Endothelial cell of umbilical vein (primary cell): Measurements from ENCODE around the gene MASP2. TPM values are rescaled to one million over a fixed set of nuclear protein-coding genes. Genes with fewer than 3 reads are reported as not detected.
A peak's percentile ranks its signal among the peaks of the same experiment; 100 is the strongest.
"Not testable (repeated sequence)": the region's sequence is repeated elsewhere in the genome, so short reads cannot be mapped to it uniquely, and the experiment has no call there.

Source experiments
- BruUV-seq: library from RNA; stranded (reverse); fragments of 400-500 nt; replicated peaks from 2 replicates; lab custom pipeline; 2021; lab: Mats Ljungman, UMichigan
- CTCF ChIA-PET: fragments of 300-600, 350-600 bp; sonication (Branson Sonifier 250); formaldehyde crosslinking; loops from one replicate; lab custom pipeline; 2021; ENCODE audit warnings: antibody characterized with exemption, inconsistent platforms; lab: Charles Lee
- POLR2A ChIA-PET: fragments of 300-600, 350-600 bp; sonication (Branson Sonifier 250); formaldehyde crosslinking; loops from one replicate; lab custom pipeline; 2021; ENCODE audit warnings: antibody characterized with exemption, inconsistent platforms; lab: Charles Lee
- DNase-seq: peaks from one replicate; pipeline ENCODE4 v3.0.0-alpha.2; 2011; ENCODE audit warnings: low read depth, low spot score
- FAIRE-seq: peaks from 2 replicates; lab custom pipeline; 2011; peaks lifted over from hg19 to GRCh38; lab: Jason Lieb, UNC
- H2AFZ ChIP-seq: 2 replicates; pipeline ENCODE4 v1.6.0; 2012; ENCODE audit warnings: low read depth, low read length, control low read depth, inconsistent platforms
- H3K27ac ChIP-seq: 2 replicates; pipeline ENCODE4 v1.5.1; 2011; ENCODE audit warnings: low read depth, mild to moderate bottlenecking, control low read depth, low read length, moderate library complexity; ENCODE audit not compliant: insufficient read depth
- H3K27me3 ChIP-seq, 2 experiments: 2 replicates each; pipeline versions ENCODE4 v1.6.0 to v1.6.1; 2011; ENCODE audit warnings: low read length in 2 of 2, mixed read lengths in 1 of 2; ENCODE audit not compliant: control insufficient read depth in 2 of 2, insufficient read depth in 2 of 2
- H3K36me3 ChIP-seq, 2 experiments: 2 replicates in 1 of 2; 3 replicates in 1 of 2; pipeline ENCODE4 v1.5.1; 2011; ENCODE audit warnings: low read length in 2 of 2, mild to moderate bottlenecking in 1 of 2, moderate library complexity in 1 of 2; ENCODE audit not compliant: control insufficient read depth in 2 of 2, insufficient read depth in 2 of 2; ENCODE audit errors: extremely low read depth in 1 of 2
- H3K4me1 ChIP-seq: 3 replicates; pipeline ENCODE4 v1.5.1; 2011; ENCODE audit warnings: mild to moderate bottlenecking, low read length; ENCODE audit not compliant: control insufficient read depth, insufficient read depth; ENCODE audit errors: extremely low read depth
- H3K4me2 ChIP-seq: 2 replicates; pipeline ENCODE4 v1.6.1; 2011; ENCODE audit warnings: low read length, control low read depth, mixed read lengths; ENCODE audit not compliant: insufficient read depth
- H3K4me3 ChIP-seq, 3 experiments: fragments of 200-600 bp in 1 of 3; sonication (generic), shearing (Covaris generic) in 1 of 3; replicated peaks in 1 of 3; 2 replicates each; pipeline ENCODE4 v1.5.1; 2011 to 2016; ENCODE audit warnings: control low read depth in 3 of 3, low read length in 3 of 3, mild to moderate bottlenecking in 2 of 3, inconsistent platforms in 1 of 3, low read depth in 1 of 3, moderate library complexity in 1 of 3; ENCODE audit not compliant: insufficient read depth in 1 of 3
- H3K79me2 ChIP-seq: 2 replicates; pipeline ENCODE4 v1.6.0; 2012; ENCODE audit warnings: low read length, inconsistent platforms; ENCODE audit not compliant: control insufficient read depth, insufficient read depth
- H3K9ac ChIP-seq: replicated peaks from 2 replicates; pipeline ENCODE3; 2011; ENCODE audit warnings: low read length, control low read depth; ENCODE audit not compliant: insufficient read depth; ENCODE audit errors: extremely low read depth
- H3K9me1 ChIP-seq: replicated peaks from 3 replicates; pipeline ENCODE4 v1.6.0; 2011; ENCODE audit warnings: mild to moderate bottlenecking, low read length; ENCODE audit not compliant: control insufficient read depth, insufficient read depth; ENCODE audit errors: extremely low read depth
- H3K9me3 ChIP-seq: replicated peaks from 2 replicates; pipeline ENCODE4 v1.5.1; 2012; ENCODE audit warnings: low read length, inconsistent platforms; ENCODE audit not compliant: control insufficient read depth, insufficient read depth
- H4K20me1 ChIP-seq: replicated peaks from 2 replicates; pipeline ENCODE3; 2011; ENCODE audit warnings: mild to moderate bottlenecking, low read length; ENCODE audit not compliant: control insufficient read depth, insufficient read depth; ENCODE audit errors: extremely low read depth
- FOS ChIP-seq: IDR thresholded peaks from 2 replicates; pipeline ENCODE4 v1.6.1; 2011; ENCODE audit warnings: mild to moderate bottlenecking, low read length, moderate library complexity, borderline replicate concordance; ENCODE audit not compliant: insufficient read depth
- GATA2 ChIP-seq: IDR thresholded peaks from 2 replicates; pipeline ENCODE4 v1.7.0; 2011; ENCODE audit warnings: low read depth, mild to moderate bottlenecking, moderate library complexity, mixed read lengths, low read length; ENCODE audit not compliant: insufficient read length, insufficient read depth
- JUN ChIP-seq: IDR thresholded peaks from 2 replicates; pipeline ENCODE4 v1.6.1; 2011; ENCODE audit warnings: borderline replicate concordance, low read depth; ENCODE audit not compliant: insufficient read length, insufficient read depth
- MAX ChIP-seq: IDR thresholded peaks from 2 replicates; pipeline ENCODE4 v1.6.1; 2011; ENCODE audit not compliant: insufficient read depth, insufficient read length
- POLR2A ChIP-seq: IDR thresholded peaks from 2 replicates; pipeline ENCODE4 v1.6.1; 2012; ENCODE audit warnings: low read depth, mild to moderate bottlenecking, control low read depth, low read length
- POLR2AphosphoS5 ChIP-seq: IDR thresholded peaks from 2 replicates; pipeline ENCODE4 v1.6.1; 2012; ENCODE audit warnings: low read depth, mild to moderate bottlenecking, control low read depth, low read length, moderate library complexity; ENCODE audit not compliant: insufficient read depth
- dilution Hi-C: fragments of 300-500 bp; cut with MboI; formaldehyde crosslinking; loops from one replicate; pipeline ENCODE4 v1.15.0; 2019; ENCODE audit warnings: low sequenced_read_pairs; ENCODE audit not compliant: extremely low pct_ligation_motif_present
- intact Hi-C: fragments of 100-400 bp; cut with micrococcal nuclease; formaldehyde crosslinking; loops from one replicate; pipeline ENCODE4 v1.10.0; 2022
- polyA plus RNA-seq, 4 experiments: library from polyadenylated mRNA; depleted of rRNA in 3 of 4; stranded (reverse) in 3 of 4; unstranded in 1 of 4; fragments of >200 nt; gene quantifications; 2 replicates each; pipeline versions ENCODE4 v1.2.1 to v1.2.3, GENCODE V29; 2011 to 2012; ENCODE audit warnings: missing spikeins in 1 of 4
- total RNA-seq: library from RNA; stranded (reverse); gene quantifications from 2 replicates; pipeline ENCODE4 v1.2.3, GENCODE V29; 2021

The MASP2 gene
- total and polyA plus RNA-seq, 2 donors (not counting 3 experiments of a cell fraction or from before 2014, with no cell fraction given) = 0.53 TPM; not detected in 1

DNA sequence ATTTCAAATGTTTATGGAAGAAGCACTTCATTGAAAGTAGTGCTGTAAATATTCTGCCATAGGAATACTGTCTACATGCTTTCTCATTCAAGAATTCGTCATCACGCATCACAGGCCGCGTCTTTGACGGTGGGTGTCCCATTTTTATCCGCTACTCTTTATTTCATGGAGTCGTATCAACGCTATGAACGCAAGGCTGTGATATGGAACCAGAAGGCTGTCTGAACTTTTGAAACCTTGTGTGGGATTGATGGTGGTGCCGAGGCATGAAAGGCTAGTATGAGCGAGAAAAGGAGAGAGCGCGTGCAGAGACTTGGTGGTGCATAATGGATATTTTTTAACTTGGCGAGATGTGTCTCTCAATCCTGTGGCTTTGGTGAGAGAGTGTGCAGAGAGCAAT, 23.8 kb downstream of the MASP2 start:
- no peaks in the 10 kb centered on the region for H3K9me3 ChIP-seq
- no peak for FAIRE-seq
- no peak overlapping the region for H2AFZ ChIP-seq
- CTCF ChIA-PET = no interaction called here
- TSS peak; percentile 14 for BruUV-seq
- intact Hi-C loops = no loop called here
- H3K27me3 ChIP-seq = no peaks in the 10 kb centered on the region
- no peak for TF ChIP-seq POLR2A
- TF ChIP-seq FOS = no peak
- POLR2A ChIA-PET = no interaction called here
- H3K4me3 ChIP-seq = no peak overlapping the region
- H4K20me1 ChIP-seq = peaks cover 3% of the 10 kb centered on the region
- dilution Hi-C loops = no loop called here
- no peak overlapping the region for H3K9ac ChIP-seq
- no peak for DNase-seq
- no peaks in the 10 kb centered on the region for H3K9me1 ChIP-seq
- H3K4me2 ChIP-seq = no peak overlapping the region
- H3K27ac ChIP-seq = no peak overlapping the region
- H3K79me2 ChIP-seq = peaks cover 15% of the 10 kb centered on the region
- H3K36me3 ChIP-seq = peaks cover 42 to 43% of the 10 kb centered on the region in 2 experiments
- no peaks in the 10 kb centered on the region for H3K4me1 ChIP-seq

DNA sequence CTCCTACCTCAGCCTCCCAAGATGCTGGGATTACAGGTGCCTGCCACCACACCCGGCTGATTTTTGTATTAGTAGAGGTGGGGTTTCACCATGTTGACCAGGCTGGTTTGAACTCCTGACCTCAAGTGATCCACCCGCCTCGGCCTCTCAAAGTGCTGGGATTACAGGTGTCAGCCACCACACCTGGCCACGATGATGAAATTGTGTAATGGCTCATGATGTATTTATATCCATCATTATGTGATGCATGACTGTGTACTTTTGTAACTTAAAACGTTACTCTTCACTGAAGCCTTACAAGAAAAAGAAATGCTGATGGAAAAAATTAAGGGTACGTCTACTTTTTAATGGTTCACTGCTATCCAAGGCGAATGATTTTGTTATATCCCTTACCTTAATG, 27.1 kb downstream of the MASP2 start:
- ChIA-PET POLR2A (no interaction called here), CTCF (no interaction called here)
- H3K36me3 ChIP-seq = peaks cover 34 to 37% of the 10 kb centered on the region in 2 experiments
- peaks cover 12% of the 10 kb centered on the region for H4K20me1 ChIP-seq
- no peak for FAIRE-seq
- no peaks in the 10 kb centered on the region for H3K27me3 ChIP-seq
- no peak overlapping the region for H3K4me2 ChIP-seq
- H3K9ac ChIP-seq = no peak overlapping the region
- BruUV-seq = no TSS peak
- no peak overlapping the region for H2AFZ ChIP-seq
- H3K27ac ChIP-seq = no peak overlapping the region
- no peak for DNase-seq
- no peak overlapping the region for H3K4me3 ChIP-seq
- intact Hi-C loops (no loop called here), dilution Hi-C loops (no loop called here)
- no peaks in the 10 kb centered on the region for H3K9me3 ChIP-seq
- peaks cover 35% of the 10 kb centered on the region for H3K79me2 ChIP-seq
- H3K9me1 ChIP-seq = no peaks in the 10 kb centered on the region
- TF ChIP-seq JUN (no peak), MAX (no peak), POLR2AphosphoS5 (no peak), POLR2A (no peak), GATA2 (no peak)
- H3K4me1 ChIP-seq = no peaks in the 10 kb centered on the region

- CTCF ChIA-PET, H3K4me1 ChIP-seq, H3K4me2 ChIP-seq, H3K9me1 ChIP-seq, H2AFZ ChIP-seq, intact Hi-C loops, POLR2A ChIA-PET, H3K27ac ChIP-seq, H3K9me3 ChIP-seq, DNase-seq, dilution Hi-C loops, FAIRE-seq, H3K9ac ChIP-seq, H3K4me3 ChIP-seq, H3K27me3 ChIP-seq, BruUV-seq: not testable (repeated sequence)
- peaks cover 41% of the 10 kb centered on the region for H3K79me2 ChIP-seq
- peaks cover 32 to 35% of the 10 kb centered on the region in 2 experiments for H3K36me3 ChIP-seq
- peaks cover 12% of the 10 kb centered on the region for H4K20me1 ChIP-seq
Measured at GRCh38 chr1:11019358-11019757, 27.7 kb downstream of the MASP2 start.
